GM12878 (cell line): ENCODE data around the gene ULK4. TPM values are rescaled to one million over a fixed set of nuclear protein-coding genes. Genes with fewer than 3 reads are reported as not detected.

Source experiments
- ATAC-seq: fragments of 200-7000 bp; cut with Tn5 transposase; 3 replicates; pipeline ENCODE4 v1.9.1; 2020; ENCODE audit warnings: mild to moderate bottlenecking, moderate library complexity
- BruUV-seq: library from RNA; stranded (reverse); fragments of 400-500 nt; replicated peaks from 2 replicates; lab custom pipeline; 2021; lab: Mats Ljungman, UMichigan
- CTCF ChIA-PET: fragments of 300-600 bp; sonication (Branson Sonifier 250); formaldehyde crosslinking; extraction: SDS; loops from one replicate; lab custom pipeline; 2021; ENCODE audit warnings: inconsistent platforms; lab: Yijun Ruan, JAX
- POLR2A ChIA-PET: fragments of 350-600 bp; formaldehyde crosslinking; extraction: SDS; loops from one replicate; lab custom pipeline; 2021; ENCODE audit warnings: inconsistent platforms; lab: Charles Lee
- RAD21 ChIA-PET: fragments of 300-600 bp; sonication (Branson Sonifier 250); formaldehyde crosslinking; loops from one replicate; lab custom pipeline; 2023; ENCODE audit warnings: antibody characterized with exemption; ENCODE audit not compliant: unreplicated experiment; lab: Charles Lee
- SMC1A ChIA-PET: fragments of 300-600 bp; sonication (Branson Sonifier 250); formaldehyde crosslinking; loops from one replicate; lab custom pipeline; 2023; ENCODE audit not compliant: unreplicated experiment, uncharacterized antibody; lab: Charles Lee
- DNase-seq: peaks from one replicate; pipeline ENCODE4 v3.0.0-alpha.2; 2011; ENCODE audit warnings: low read depth, low spot score
- FAIRE-seq: peaks from 3 replicates; lab custom pipeline; 2011; peaks lifted over from hg19 to GRCh38; lab: Jason Lieb, UNC
- H2AFZ ChIP-seq: 2 replicates; pipeline ENCODE4 v1.6.0; 2011; ENCODE audit warnings: low read depth, low read length, control low read depth; ENCODE audit not compliant: control insufficient read depth
- H3K27ac ChIP-seq: 2 replicates; pipeline ENCODE4 v1.5.1; 2011; ENCODE audit warnings: control low read depth; ENCODE audit not compliant: control insufficient read depth, insufficient read depth
- H3K27me3 ChIP-seq, 2 experiments: replicated peaks in 1 of 2; 2 replicates each; pipeline versions ENCODE4 v1.6.0 to v1.6.1; 2011; ENCODE audit warnings: low read length in 1 of 2; ENCODE audit not compliant: control insufficient read depth in 2 of 2, insufficient read depth in 2 of 2
- H3K36me3 ChIP-seq, 2 experiments: 2 replicates each; pipeline ENCODE4 v1.5.1; 2011; ENCODE audit warnings: low read length in 1 of 2; ENCODE audit not compliant: control insufficient read depth in 2 of 2, insufficient read depth in 2 of 2
- H3K4me1 ChIP-seq: 2 replicates; pipeline ENCODE4 v1.6.1; 2011; ENCODE audit warnings: mild to moderate bottlenecking, low read length, moderate library complexity, mixed read lengths; ENCODE audit not compliant: control insufficient read depth, insufficient read depth
- H3K4me2 ChIP-seq: 2 replicates; pipeline ENCODE4 v1.6.0; 2011; ENCODE audit warnings: control low read depth; ENCODE audit not compliant: control insufficient read depth, insufficient read depth
- H3K4me3 ChIP-seq: fragments of 200-600 bp; sonication (generic); 2 replicates; pipeline ENCODE4 v1.5.1; 2016
- H3K79me2 ChIP-seq: 2 replicates; pipeline ENCODE4 v1.6.0; 2011; ENCODE audit warnings: low read length; ENCODE audit not compliant: control insufficient read depth, insufficient read depth
- H3K9ac ChIP-seq: 2 replicates; pipeline ENCODE4 v1.8.0; 2011; ENCODE audit warnings: low read length, control low read depth, mixed read lengths; ENCODE audit not compliant: control insufficient read depth, insufficient read depth
- H3K9me3 ChIP-seq: replicated peaks from 3 replicates; pipeline ENCODE4 v1.5.1; 2011; ENCODE audit warnings: mild to moderate bottlenecking, low read length; ENCODE audit not compliant: control insufficient read depth, insufficient read depth
- H4K20me1 ChIP-seq: 2 replicates; pipeline ENCODE4 v1.6.0; 2011; ENCODE audit not compliant: control insufficient read depth, insufficient read depth
- BCL11A ChIP-seq: IDR thresholded peaks from 2 replicates; pipeline ENCODE4 v1.6.1; 2011; ENCODE audit warnings: low read depth, low read length
- CHD2 ChIP-seq: IDR thresholded peaks from 2 replicates; pipeline ENCODE4 v1.6.1; 2011; ENCODE audit warnings: low read depth, low read length, improper control_type of control experiment, borderline replicate concordance
- POLR2AphosphoS5 ChIP-seq: IDR thresholded peaks from 2 replicates; pipeline ENCODE4 v1.6.1; 2011; ENCODE audit warnings: mild to moderate bottlenecking, low read length, inconsistent platforms
- PRDM15 ChIP-seq: fragments of 450-650 bp; formaldehyde crosslinking; IDR thresholded peaks from 2 replicates; pipeline ENCODE4 v1.4.0; 2020; ENCODE audit warnings: mild to moderate bottlenecking, moderate library complexity
- SMC3 ChIP-seq: IDR thresholded peaks from 2 replicates; pipeline ENCODE4 v1.6.1; 2011; ENCODE audit warnings: low read length, improper control_type of control experiment, borderline replicate concordance
- SRF ChIP-seq, 2 experiments: IDR thresholded peaks; 2 replicates each; pipeline ENCODE4 v1.6.1; 2011; ENCODE audit warnings: low read depth in 2 of 2, low read length in 2 of 2, mild to moderate bottlenecking in 1 of 2, moderate library complexity in 1 of 2
- ZBTB11 ChIP-seq: fragments of 450-650 bp; formaldehyde crosslinking; IDR thresholded peaks from 2 replicates; pipeline ENCODE4 v1.5.0; 2022; ENCODE audit warnings: mild to moderate bottlenecking, missing genetic modification characterization
- WGBS: methylation state at CpG from one replicate; pipeline ENCODE4 v1.1.6; 2016; ENCODE audit warnings: low lambda C conversion rate; ENCODE audit not compliant: insufficient replicate concordance, insufficient coverage; ENCODE audit errors: missing lambda C conversion rate; 5-methylcytosine and 5-hydroxymethylcytosine counted together
- in situ Hi-C: fragments of 300-500 bp; cut with MboI; formaldehyde crosslinking; loops from 9 replicates; pipeline ENCODE4 v1.14.3; 2018; ENCODE audit warnings: mixed read lengths
- intact Hi-C: fragments of 100-400 bp; cut with micrococcal nuclease; formaldehyde crosslinking; loops from one replicate; pipeline ENCODE4 v1.14.2; 2022; ENCODE audit not compliant: unreplicated experiment
- polyA plus RNA-seq, 11 experiments: library from polyadenylated mRNA; depleted of rRNA in 4 of 11; unstranded in 6 of 11; stranded (reverse) in 5 of 11; fragments of >200 nt; fragmentation: Nextera tagmentation in 4 of 11; fragmentation: Illumina TruSeq in 1 of 11; extraction: Ambion mirVana in 4 of 11; extraction: Trizol in 1 of 11; gene quantifications; 1 replicate in 1 of 11; 2 replicates in 10 of 11; pipeline versions ENCODE4 v1.2.1 to v1.2.3, GENCODE V29; 2011 to 2016; ENCODE audit warnings: inconsistent platforms in 2 of 11, missing spikeins in 2 of 11, low read depth in 1 of 11
- total RNA-seq, 4 experiments: library from RNA; depleted of rRNA in 3 of 4; stranded (reverse); fragments of >200 nt in 3 of 4; fragmentation: Illumina TruSeq in 1 of 4; extraction: Trizol in 1 of 4; gene quantifications; 2 replicates each; pipeline versions ENCODE4 v1.2.1 to v1.2.3, GENCODE V29; 2013 to 2021

ULK4 gene
- total and polyA plus RNA-seq, 10 of the 15 experiments (the other 5 are each of a cell fraction or from before 2014, with no cell fraction given) = 3.5 to 7.6 (median 6.3) TPM

- TF ChIP-seq POLR2AphosphoS5 (peak; percentile 26; the same call in 1 of the 2 replicates), CHD2 (no peak), SMC3 (no peak)
- 41% methylated on average over 1 of the region's 1 CpG for WGBS
- RAD21 ChIA-PET = interaction anchor here (1.3 kb wide), 1 partner anchor 14 kb away, joined by 4 read pairs; no protein-coding TSS in a partner anchor
- Histone ChIP-seq H3K4me1 (0 out of 2 replicates have a peak, but pooled peaks cover 4% of the 10 kb centered on the region), H3K4me3 (peak overlapping the region; percentile 6; the same call in 1 of the 2 replicates), H2AFZ (no peak overlapping the region), H3K36me3 (peaks cover 0 to 4% of the 10 kb centered on the region in 2 experiments; a peak in 1 of 4 replicates), H3K27ac (no peak overlapping the region), H4K20me1 (0 out of 2 replicates have a peak, but pooled peaks cover 7% of the 10 kb centered on the region), H3K4me2 (peak overlapping the region; percentile 71), H3K9me3 (peaks cover under 1% of the 10 kb centered on the region; the same call in 2 of the 3 replicates), H3K79me2 (peaks cover 98% of the 10 kb centered on the region), H3K27me3 (no peaks in the 10 kb centered on the region), H3K9ac (0 out of 2 replicates have a peak overlapping the region, but pooled peaks have one; percentile 6)
- SMC1A ChIA-PET = interaction anchor here (1.0 to 4.6 kb wide), 6 partner anchors 10 to 32 kb away, joined by 3 to 29 read pairs (median 4); no protein-coding TSS in a partner anchor
- ATAC-seq (no peak), FAIRE-seq (no peak), DNase-seq (no peak)
- CTCF ChIA-PET = interaction anchor here (0.7 to 1.3 kb wide), 3 partner anchors 8 to 10 kb away, joined by 3 to 4 read pairs (median 3); no protein-coding TSS in a partner anchor
- POLR2A ChIA-PET = interaction anchor here (0.6 to 0.9 kb wide), 2 partner anchors 10 to 11 kb away, joined by 3 to 6 read pairs; no protein-coding TSS in a partner anchor
- in situ Hi-C loops (no loop called here), intact Hi-C loops (loop anchor here (5.0 kb wide), 5 partner anchors 232 to 877 kb away; partner anchors contain the start of gene RPL14)
- no TSS peak for BruUV-seq
Measured at GRCh38 chr3:41204369-41204768, 757.5 kb downstream of the ULK4 start.

- POLR2A ChIA-PET = interaction anchor here (0.6 to 1.4 kb wide), 2 partner anchors 12 to 21 kb away, joined by 4 read pairs; no protein-coding TSS in a partner anchor
- intact Hi-C loops = loop anchor here (5.0 kb wide), 5 partner anchors 231 to 876 kb away; partner anchors contain the start of gene RPL14
- TF ChIP-seq PRDM15 = no peak
- no peak for TF ChIP-seq BCL11A
- no peak for TF ChIP-seq ZBTB11 (CRISPR knock-in tag)
- no peak for TF ChIP-seq SRF (IDR thresholded peaks at IDR 0.05; ENCODE audit: low read depth in 2 of 2, low read length in 2 of 2)
Measured at GRCh38 chr3:41202834-41203345, 759.0 kb downstream of the ULK4 start.

More at GRCh38 chr3:41202834-41203345, 759.0 kb downstream of the ULK4 start:
- Histone ChIP-seq H2AFZ (no peak overlapping the region), H3K9ac (no peak overlapping the region), H3K9me3 (no peaks in the 10 kb centered on the region), H3K79me2 (peaks cover 86% of the 10 kb centered on the region), H3K36me3 (peaks cover 0 to under 1% of the 10 kb centered on the region in 2 experiments; a peak in 1 of 4 replicates), H4K20me1 (0 out of 2 replicates have a peak, but pooled peaks cover 7% of the 10 kb centered on the region), H3K4me3 (peak overlapping the region; percentile 90), H3K27me3 (no peaks in the 10 kb centered on the region), H3K27ac (no peak overlapping the region; the same call in 1 of the 2 replicates), H3K4me2 (peak overlapping the region; percentile 77), H3K4me1 (0 out of 2 replicates have a peak, but pooled peaks cover 4% of the 10 kb centered on the region)
- CTCF ChIA-PET = interaction anchor here (0.6 to 2.9 kb wide), 11 partner anchors 10 to 1227 kb away, joined by 3 to 13 read pairs (median 4); no protein-coding TSS in a partner anchor
- in situ Hi-C loops = no loop called here
- FAIRE-seq (no peak), ATAC-seq (peak; percentile 23; the same call in 1 of the 3 replicates), DNase-seq (no peak)
- SMC1A ChIA-PET = interaction anchor here (0.6 to 4.6 kb wide), 8 partner anchors 8 to 813 kb away, joined by 3 to 29 read pairs (median 3); no protein-coding TSS in a partner anchor
- BruUV-seq = no TSS peak
- RAD21 ChIA-PET = interaction anchor here (0.6 to 4.7 kb wide), 8 partner anchors 8 to 672 kb away, joined by 3 to 35 read pairs (median 4); no protein-coding TSS in a partner anchor
